Osteocyte (in vitro differentiated cells): ENCODE data around the gene PPY. TPM values are rescaled to one million over a fixed set of nuclear protein-coding genes. Genes with fewer than 3 reads are reported as not detected.
A peak's percentile ranks its signal among the peaks of the same experiment; 100 is the strongest.
"Not testable (repeated sequence)": the region's sequence is repeated elsewhere in the genome, so short reads cannot be mapped to it uniquely, and the experiment has no call there.

ENCODE experiments used
- DNase-seq: peaks from one replicate; pipeline ENCODE4 v3.0.0; 2021; ENCODE audit warnings: mixed read lengths; ENCODE audit not compliant: unreplicated experiment; ENCODE audit errors: extremely low spot score
- H3K27ac Mint-ChIP-seq: one replicate; pipeline ENCODE4 v1.8.0; 2021; ENCODE audit warnings: mild to moderate bottlenecking, mixed read lengths; ENCODE audit not compliant: unreplicated experiment
- H3K27me3 Mint-ChIP-seq: one replicate; pipeline ENCODE4 v1.8.0; 2021; ENCODE audit warnings: mixed read lengths; ENCODE audit not compliant: unreplicated experiment
- H3K36me3 Mint-ChIP-seq: one replicate; pipeline ENCODE4 v1.8.0; 2021; ENCODE audit warnings: mixed read lengths; ENCODE audit not compliant: unreplicated experiment
- H3K4me1 Mint-ChIP-seq: one replicate; pipeline ENCODE4 v1.8.0; 2021; ENCODE audit warnings: mixed read lengths; ENCODE audit not compliant: unreplicated experiment
- H3K4me3 Mint-ChIP-seq: one replicate; pipeline ENCODE4 v1.8.0; 2021; ENCODE audit warnings: mild to moderate bottlenecking, moderate library complexity, mixed read lengths; ENCODE audit not compliant: unreplicated experiment
- H3K9me3 Mint-ChIP-seq: one replicate; pipeline ENCODE4 v1.8.0; 2021; ENCODE audit warnings: mixed read lengths; ENCODE audit not compliant: unreplicated experiment
- CTCF ChIP-seq: fragments of 200-600 bp; sonication (generic); IDR thresholded peaks from 2 replicates; pipeline ENCODE4 v1.5.0; 2021; ENCODE audit warnings: antibody characterized with exemption, mild to moderate bottlenecking, moderate library complexity
- total RNA-seq: library from RNA; stranded (reverse); gene quantifications from 2 replicates; pipeline ENCODE4 v1.2.1, GENCODE V29; 2021

The PPY gene
- total RNA-seq, 1 donor from 2014 or later, result not detected

GRCh38 chr17:43940630-43941029 is 1.6 kb downstream of the PPY start:
- Mint-ChIP-seq H3K4me1 (peaks cover 5% of the 10 kb centered on the region), H3K27me3 (peaks cover 14% of the 10 kb centered on the region), H3K4me3 (no peak overlapping the region), H3K27ac (no peak overlapping the region), H3K36me3 (no peaks in the 10 kb centered on the region), H3K9me3 (no peaks in the 10 kb centered on the region)
- no peak for DNase-seq
- TF ChIP-seq CTCF, result peak; percentile 61

- peaks cover 5% of the 10 kb centered on the region for H3K4me1 Mint-ChIP-seq
- H3K27me3 Mint-ChIP-seq, result peaks cover 15% of the 10 kb centered on the region
- no peak for DNase-seq
- H3K4me3 Mint-ChIP-seq, result no peak overlapping the region
- no peak for TF ChIP-seq CTCF
- no peaks in the 10 kb centered on the region for H3K9me3 Mint-ChIP-seq
- H3K36me3 Mint-ChIP-seq, result no peaks in the 10 kb centered on the region
- no peak overlapping the region for H3K27ac Mint-ChIP-seq
These were observed 2.4 kb downstream of the PPY start for GRCh38 chr17:43939886-43940285.

GRCh38 chr17:43939452-43939851 is 2.8 kb downstream of the PPY start:
- H3K36me3 Mint-ChIP-seq, result not testable (repeated sequence)

GRCh38 chr17:43938838-43939182 is 3.5 kb downstream of the PPY start:
- Mint-ChIP-seq H3K9me3 (no peaks in the 10 kb centered on the region), H3K4me1 (peaks cover 5% of the 10 kb centered on the region), H3K36me3 (no peaks in the 10 kb centered on the region), H3K27ac (no peak overlapping the region), H3K27me3 (peaks cover 17% of the 10 kb centered on the region), H3K4me3 (no peak overlapping the region)
- TF ChIP-seq CTCF, result no peak
- DNase-seq, result no peak

More at GRCh38 chr17:43939452-43939851, 2.8 kb downstream of the PPY start:
- not testable (repeated sequence) for H3K27ac Mint-ChIP-seq, DNase-seq, H3K9me3 Mint-ChIP-seq, H3K4me1 Mint-ChIP-seq, H3K4me3 Mint-ChIP-seq
- peaks cover 17% of the 10 kb centered on the region for H3K27me3 Mint-ChIP-seq

- TF ChIP-seq CTCF, result no peak
- Mint-ChIP-seq H3K4me3 (no peak overlapping the region), H3K9me3 (no peaks in the 10 kb centered on the region), H3K27me3 (peaks cover 17% of the 10 kb centered on the region), H3K27ac (no peak overlapping the region), H3K36me3 (no peaks in the 10 kb centered on the region), H3K4me1 (peaks cover 5% of the 10 kb centered on the region)
- no peak for DNase-seq
These were observed 5.8 kb downstream of the PPY start for GRCh38 chr17:43936434-43936833.

GRCh38 chr17:43935926-43936261 is 6.4 kb downstream of the PPY start:
- TF ChIP-seq CTCF, result no peak
- peaks cover 5% of the 10 kb centered on the region for H3K4me1 Mint-ChIP-seq
- H3K36me3 Mint-ChIP-seq, result no peaks in the 10 kb centered on the region
- H3K4me3 Mint-ChIP-seq, result no peak overlapping the region
- H3K27ac Mint-ChIP-seq, result no peak overlapping the region
- DNase-seq, result no peak
- H3K27me3 Mint-ChIP-seq, result peaks cover 17% of the 10 kb centered on the region
- H3K9me3 Mint-ChIP-seq, result no peaks in the 10 kb centered on the region
